ENCODE measurements around the gene C12orf56.
"Not testable (repeated sequence)": the region's sequence is repeated elsewhere in the genome, so short reads cannot be mapped to it uniquely, and the experiment has no call there.

The C12orf56 gene

DNA sequence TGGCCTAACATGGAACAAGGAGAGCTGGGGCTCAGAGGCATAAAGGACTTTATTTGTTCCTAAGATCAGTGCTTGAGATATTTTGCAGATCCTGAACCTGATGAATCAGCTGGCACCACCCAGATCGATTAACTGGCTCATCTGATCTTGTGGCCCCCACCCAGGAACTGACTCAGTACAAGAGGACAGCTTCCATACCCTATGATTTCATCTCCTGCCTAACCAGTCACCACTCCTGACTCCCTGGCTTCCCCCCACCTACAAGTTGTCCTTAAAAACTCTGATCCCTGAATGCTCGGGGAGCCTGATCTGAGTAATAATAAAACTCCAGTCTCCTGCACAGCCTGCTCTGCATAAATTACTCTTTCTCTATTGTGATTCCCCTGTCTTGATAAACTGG, 5.1 kb downstream of the C12orf56 start:
- DNase-seq = peak in 1 of 2 experiments; percentile 40

DNA sequence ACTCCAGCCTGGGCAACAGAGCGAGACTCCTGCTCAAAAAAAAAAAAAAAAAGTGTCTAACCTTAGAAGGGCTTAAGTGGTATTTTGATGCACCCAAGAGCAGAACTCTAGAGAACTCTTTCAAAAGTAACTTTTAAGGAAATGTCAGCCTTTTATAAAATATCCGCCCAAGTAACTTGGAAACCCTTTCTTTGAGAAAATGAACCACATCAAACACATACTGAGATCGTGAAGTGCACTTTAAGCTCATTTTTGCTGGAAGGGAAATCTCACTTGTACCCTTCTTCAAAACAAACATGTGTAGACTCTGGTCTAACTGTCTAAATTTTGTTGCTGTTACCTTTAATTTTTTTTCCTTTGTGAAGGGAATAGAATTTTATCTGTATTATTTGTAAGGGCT, 5.5 kb downstream of the C12orf56 start:
- no peak for DNase-seq

DNA sequence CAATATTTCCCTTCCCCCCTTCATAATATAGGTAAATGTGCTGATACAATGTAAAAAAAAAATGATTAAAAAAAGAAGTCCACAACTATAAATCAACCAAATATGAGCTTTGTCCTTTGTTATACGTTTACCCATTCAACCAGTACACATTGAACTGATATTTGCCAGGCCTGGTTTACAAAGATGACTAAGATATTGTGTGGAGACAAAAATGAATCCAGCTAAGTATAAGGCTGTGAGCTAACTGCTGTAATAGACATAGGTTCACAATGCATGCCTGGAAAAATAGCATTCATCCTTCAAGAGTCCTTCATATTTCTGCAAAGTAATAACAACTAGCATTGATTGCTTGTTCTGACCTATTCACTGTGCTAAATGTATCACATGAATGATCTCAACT, 6.9 kb downstream of the C12orf56 start:
- no peak for DNase-seq

DNA sequence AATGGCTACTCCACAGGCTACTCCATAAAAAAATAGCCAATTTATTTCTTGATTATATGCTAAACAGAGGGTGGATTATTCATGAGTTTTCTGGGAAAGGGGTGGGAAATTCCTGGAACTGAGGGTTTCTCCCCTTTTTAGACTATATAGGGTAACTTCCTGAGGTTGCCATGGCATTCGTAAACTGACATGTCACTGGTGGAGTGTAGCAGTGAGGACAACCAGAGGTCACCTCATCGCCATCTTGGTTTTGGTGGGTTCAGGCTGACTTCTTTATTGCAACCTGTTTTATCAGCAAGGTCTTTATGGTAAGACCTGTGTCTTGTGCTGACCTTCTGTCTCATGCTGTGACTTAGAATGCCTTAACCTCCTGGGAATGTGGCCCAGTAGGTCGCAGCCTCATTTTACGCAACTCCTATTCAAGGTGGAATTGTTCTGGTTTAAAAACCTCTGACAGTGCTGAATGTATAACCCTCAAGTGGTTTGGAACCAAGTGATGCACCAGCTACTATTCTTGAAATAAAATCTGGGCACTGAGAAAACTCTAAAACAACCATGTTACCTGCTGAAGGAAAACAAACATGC, 27.7 kb downstream of the C12orf56 start:
- no peak for DNase-seq

DNA sequence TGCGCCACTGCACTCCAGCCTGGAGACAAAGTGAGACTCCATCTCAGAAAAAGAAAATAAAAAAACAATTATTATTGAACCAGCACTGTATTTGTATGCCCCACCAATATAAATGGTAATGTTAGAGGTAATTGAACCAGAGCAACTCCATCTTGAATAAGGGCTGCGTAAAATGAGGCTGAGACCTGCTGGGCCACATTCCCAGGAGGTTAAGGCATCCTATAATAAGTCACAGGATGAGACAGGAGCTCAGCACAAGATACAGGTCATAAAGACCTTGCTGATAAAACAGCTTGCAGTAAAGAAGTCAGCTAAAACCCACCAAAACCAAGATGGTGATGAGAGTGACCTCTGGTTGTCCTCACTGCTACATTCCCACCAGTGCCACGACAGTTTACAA, 29.4 kb downstream of the C12orf56 start:
- DNase-seq = not testable (repeated sequence)

DNA sequence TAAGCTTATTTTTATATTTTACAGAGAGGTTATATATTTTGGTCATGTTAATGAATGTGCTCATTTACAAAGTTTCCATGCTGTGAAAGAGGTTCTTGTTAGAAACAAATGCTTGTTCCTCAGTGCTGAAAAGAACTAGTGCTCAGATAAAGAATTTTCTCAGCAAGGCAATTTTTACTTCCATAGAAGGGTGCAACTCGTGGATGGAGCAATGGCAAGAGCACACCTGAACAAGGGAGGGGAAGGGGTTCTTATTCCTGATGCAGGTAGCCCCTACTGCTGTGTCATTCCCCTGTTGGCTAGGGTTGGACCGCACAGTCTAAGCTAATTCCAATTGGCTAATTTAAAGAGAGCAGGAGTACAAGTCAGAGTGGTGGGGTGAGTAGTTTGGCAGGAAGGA, 34.3 kb downstream of the C12orf56 start:
- not testable (repeated sequence) for DNase-seq

DNA sequence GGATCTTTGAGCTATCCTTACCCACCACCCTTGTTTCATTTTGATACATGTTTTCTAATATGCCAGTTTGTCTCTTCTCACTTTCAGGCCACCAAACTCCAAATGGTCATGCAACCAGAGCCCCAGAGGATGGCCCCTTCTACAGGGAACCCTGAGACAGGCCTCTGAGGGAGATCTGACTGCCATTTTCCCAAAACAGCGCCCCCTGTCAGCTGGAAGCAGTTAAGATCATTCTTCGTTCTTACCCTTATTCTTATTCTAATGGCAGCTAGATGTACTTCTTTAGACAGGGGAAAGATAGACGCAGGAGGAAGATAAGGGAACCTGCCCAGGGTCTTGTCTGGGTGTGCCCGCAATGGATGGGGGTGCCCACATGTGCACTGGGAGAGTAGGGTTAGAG, 38.4 kb downstream of the C12orf56 start:
- DNase-seq = no peak

DNA sequence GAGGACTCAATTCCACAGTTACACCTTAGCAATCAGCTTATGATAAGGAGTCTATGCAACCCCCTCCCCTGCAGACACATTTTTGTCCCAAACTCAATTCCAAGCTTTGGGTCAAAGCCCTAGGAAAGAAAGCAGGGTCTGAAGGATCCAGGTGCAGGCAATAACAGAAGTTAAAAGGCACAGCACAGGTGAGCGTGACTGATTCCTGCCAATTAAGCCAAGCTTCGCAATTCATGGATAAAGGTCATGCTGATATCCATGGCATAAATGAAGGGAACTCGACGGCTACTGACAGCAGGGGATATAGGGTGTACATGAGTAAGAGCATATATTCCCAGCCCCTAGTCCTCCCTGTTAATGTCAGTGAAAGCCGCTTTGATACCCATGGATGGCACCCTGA, 39.3 kb downstream of the C12orf56 start:
- no peak for DNase-seq

DNA sequence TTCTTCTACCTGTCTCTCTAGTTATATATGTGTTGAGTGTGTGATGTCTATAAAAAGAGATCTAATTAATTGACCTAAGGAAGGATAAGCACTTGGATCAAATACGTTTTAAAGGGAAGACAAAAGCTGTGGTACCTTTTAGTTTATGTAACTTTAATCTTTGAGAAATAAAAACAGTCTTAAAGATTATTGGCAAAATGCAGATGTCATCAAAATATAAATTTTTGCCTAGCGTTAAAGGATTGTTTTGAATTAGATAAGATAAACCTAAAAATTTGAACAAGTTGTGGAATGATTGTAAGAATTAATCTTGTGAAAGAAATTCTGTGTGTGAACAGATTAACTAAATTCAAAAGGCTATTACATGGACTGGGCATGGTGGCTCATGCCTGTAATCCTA, 42.9 kb downstream of the C12orf56 start:
- DNase-seq = no peak

DNA sequence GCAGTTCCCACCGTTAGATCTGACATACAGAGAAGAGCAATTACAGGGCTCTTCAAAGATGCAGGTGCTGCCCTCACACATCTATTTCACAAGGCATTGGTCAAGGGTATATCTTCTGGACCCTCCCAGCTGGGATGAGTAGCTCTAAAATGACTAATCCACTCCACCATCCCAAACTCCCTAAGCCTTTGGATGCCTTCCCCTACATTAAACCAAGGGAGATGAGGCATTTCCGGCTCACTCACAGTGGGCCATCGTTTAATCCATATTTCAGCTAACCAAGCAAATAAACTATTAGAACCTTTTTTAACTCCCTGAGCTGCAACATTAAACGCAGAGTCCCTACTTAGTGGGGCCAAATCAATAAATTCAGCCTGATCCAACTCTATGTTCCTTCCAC, 45.9 kb downstream of the C12orf56 start:
- not testable (repeated sequence) for DNase-seq

DNA sequence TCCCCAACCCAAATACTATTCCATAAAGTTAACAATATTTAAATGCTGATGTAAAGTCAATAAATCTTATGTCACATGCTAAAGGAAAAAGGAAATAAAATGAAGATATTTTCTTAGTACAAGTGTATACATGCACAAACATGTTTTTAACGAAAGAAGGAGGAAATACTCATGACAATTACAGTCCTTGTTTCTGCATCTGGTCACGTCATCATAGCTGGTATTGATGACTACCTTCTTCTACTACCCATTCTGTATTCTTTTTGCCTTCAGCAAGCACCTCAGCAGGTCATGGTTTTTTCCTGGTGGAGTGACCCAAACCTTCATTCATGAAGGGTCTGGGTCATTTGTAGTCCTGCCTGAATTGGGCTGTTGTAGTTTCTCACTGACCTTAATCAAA, 50.0 kb downstream of the C12orf56 start:
- DNase-seq = not testable (repeated sequence)

DNA sequence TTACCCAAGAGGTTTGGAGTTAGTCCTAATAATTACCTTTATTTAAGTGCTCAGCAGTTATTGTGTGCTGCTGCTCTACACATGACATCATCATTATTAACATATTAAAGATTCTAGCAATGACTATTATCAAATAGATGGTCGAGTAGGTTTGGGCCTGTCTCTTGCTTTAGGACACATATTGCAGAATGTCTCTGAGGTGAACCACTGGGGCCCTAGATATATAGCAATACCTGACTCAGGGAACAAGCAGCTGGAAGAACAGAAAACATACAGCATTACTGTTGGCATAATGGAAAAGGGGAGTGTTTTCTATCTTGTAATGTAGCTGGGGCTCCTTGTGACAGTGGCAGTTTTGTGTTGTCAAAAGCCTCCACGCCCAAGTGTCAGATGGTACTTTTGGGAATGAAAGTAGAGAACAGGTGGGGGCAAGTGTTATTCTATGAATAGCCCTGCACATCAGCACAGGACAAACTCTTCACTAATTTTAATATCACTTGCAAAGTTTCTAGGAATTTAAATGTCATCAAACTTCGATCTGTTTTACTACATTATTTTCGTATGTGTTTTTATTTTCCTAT, 54.6 kb downstream of the C12orf56 start:
- no peak for DNase-seq

DNA sequence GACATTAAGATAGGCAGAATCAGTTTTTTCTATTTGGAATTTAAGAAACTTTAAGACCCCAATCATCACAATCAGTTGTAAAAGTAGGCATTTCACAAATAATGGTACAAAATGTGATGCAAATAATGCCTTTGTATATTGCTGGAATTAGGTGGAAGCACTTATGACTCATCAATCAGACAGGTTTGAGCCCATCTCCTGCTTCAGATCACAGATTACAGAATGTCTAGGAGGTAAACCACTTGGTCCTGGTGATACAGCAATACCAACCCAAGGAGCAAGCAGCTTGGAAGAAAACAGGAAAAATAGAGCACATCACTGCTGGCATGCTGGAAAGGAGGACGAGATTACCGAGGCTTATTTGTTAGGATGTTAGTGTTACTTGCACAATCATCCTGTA, 57.6 kb downstream of the C12orf56 start:
- DNase-seq = no peak

DNA sequence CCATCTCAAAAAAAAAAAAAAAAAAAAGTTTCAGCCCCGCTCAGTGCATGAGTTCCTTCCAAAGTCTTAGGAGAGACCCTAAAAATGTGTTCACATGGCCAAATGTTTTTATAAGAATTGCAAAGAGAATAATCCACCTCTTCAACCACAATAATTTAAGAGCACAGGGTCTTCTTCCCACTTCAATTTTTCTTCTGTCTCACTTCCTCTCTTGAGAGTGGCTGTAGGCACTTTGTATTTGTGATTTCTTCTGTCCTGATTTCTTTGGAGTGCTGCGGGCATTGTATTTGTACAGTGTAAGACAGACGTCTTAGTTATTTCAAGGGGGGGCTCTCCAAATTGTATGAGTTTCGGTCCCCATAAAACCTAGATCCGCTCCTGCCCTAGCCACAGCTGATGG, 58.3 kb downstream of the C12orf56 start:
- no peak for DNase-seq

DNA sequence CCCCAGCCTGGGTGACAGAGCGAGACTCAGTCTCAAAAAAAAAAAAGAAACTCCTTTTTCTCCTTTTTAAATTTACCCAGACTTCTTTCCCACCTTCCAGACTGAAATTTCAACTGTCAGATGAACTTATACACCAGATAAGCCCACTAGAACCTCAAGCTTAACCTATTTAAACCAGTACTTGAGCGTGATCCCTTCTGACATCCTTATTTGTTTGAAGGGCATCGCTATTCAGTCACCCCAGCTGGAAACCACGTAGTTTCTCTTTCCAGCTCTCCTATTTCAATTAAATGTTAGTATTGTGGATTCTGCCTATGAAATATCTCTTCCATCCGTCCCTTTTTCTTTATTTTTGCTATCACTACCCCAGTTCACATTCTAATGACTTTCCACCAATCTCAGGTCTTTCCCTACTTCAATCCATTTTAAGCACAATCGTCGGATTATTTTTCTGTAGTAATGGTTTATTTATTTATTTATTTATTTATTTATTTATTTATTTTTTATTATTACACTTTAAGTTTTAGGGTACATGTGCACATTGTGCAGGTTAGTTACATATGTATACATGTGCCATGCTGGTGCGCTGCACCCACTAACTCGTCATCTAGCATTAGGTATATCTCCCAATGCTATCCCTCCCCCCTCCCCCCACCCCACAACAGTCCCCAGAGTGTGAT, 61.4 kb downstream of the C12orf56 start:
- DNase-seq = not testable (repeated sequence)

DNA sequence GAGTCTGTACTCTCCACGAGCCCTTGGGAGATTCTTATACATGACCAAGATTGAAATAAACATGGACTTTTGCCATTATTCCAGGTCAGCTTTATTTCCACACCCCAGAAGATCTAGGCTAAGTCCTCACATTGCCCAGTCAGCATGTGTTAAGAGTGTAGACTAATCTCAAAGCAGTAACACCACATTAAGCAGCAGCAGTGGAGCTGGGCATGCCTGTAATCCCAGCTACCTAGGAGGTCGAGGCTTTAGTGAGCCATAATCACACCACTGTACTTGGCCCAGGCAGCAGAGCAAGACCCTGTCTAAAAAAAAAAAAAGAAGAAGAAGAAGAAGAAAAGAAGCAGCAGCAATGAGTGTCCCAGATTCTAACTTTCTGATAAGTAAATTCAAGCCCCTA, 65.5 kb downstream of the C12orf56 start:
- DNase-seq = no peak

DNA sequence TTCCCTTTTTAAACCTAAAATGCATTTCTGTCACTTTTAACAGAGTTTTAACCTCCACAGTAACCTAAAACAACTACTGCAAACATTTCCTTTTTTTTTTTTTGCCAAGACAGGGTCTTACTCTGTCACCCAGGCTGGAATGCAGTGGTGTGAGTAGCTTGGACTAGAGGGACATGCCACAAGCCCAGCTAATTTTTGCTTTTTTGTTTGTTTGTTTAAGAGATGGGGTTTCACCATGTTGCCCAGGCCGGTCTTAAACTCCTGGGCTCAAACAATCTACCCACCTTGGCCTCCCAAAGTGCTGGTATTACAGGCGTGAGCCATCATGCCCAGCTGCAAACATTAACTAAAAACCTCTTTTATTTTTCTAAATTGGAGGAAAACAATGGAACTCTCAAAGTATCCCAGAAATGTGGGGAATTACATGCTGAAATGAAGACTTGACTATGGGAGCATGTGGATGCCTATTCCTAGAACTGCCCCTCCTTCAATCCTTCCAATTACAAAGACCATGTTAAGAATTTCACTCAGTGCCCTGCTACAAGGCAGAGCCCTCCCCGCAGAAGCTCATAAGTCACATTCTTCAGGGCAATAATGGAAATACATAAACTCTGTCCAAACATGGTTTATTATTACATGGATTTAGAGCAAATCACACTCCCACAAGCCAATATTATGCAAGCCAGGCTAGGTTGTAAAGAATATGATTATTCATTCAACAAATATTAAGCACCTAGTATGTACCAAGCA, 66.9 kb downstream of the C12orf56 start:
- no peak for DNase-seq

DNA sequence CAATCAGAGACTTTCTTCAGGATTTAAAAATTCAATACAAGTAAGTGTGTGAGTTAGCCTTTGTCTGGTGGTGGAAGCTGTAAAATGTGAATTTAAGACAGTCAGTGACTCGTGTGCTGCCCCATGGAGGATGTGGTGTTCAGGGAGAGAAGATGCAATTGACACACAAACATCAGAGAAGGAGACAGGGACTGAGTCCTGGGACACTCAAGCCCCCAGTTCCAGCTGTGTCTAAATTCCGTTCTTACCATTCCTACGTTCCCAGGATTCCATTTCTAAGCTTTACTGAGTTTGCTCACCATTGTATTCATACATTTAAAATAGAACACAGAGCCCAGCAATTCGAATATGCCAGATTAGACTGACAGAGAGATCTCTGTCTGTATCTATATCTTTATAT, 67.6 kb downstream of the C12orf56 start:
- DNase-seq = no peak

DNA sequence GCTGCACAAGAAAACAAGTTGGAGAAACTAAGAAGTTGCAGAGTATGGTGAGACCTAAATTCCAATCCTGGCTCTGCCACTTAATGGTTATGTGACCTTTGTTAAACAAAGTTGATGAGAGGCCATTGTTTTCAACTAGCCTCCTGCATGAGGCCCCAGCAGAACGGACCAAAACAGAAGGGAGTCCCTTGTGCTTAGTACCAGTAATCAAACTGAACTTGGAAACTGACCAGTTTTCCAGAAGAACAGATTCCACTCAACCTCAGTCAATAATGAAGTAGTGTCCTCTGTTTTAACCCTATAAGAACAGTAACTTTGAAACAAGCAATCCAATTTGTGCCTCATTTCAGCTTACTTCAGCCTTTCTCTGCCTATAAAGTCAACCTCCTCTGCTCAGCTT, 69.9 kb downstream of the C12orf56 start:
- DNase-seq = no peak

DNA sequence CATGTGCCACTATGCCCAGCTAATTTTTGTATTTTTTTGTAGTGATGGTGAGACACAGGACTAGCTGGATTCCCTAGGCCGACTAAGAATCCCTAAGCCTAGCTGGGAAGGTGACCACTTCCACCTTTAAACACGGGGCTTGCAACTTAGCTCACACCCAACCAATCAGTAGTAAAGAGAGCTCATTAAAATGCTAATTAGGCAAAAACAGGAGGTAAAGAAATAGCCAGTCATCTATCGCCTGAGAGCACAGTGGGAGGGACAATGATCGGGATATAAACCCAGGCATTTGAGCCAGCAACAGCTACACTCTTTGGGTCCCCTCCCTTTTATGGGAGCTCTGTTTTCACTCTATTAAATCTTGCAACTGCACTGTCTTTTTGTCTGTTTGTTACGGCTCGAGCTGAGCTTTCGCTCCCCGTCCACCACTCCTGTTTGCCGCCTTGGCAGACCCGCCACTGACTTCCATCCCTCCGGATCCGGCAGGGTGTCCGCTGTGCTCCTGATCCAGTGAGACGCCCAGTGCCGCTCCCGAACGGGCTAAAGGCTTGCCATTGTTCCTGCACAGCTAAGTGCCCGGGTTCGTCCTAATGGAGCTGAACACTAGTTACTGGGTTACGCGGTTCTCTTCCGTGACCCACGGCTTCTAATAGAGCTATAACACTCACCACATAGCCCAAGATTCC, 70.9 kb downstream of the C12orf56 start:
- DNase-seq = not testable (repeated sequence)

DNA sequence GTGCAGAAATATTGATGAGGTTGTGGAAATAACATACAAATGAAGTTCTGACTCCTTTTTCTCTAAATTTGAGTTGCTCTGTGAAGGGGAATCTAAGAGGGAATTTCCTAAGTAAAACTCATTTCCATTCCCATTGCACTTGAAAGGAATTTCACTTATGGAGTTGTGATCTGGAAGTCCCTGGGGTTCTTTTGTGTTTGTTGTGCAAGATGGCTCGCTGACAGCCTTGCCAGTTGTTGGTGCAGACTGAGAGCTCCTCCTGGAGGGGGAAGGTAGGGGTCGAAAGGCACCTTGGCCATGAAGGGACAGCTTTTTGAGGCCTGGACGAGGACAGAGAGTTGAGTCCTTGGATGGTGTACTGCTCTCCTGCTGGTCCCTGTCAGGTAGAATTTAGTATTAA, 72.0 kb downstream of the C12orf56 start:
- no peak for DNase-seq

DNA sequence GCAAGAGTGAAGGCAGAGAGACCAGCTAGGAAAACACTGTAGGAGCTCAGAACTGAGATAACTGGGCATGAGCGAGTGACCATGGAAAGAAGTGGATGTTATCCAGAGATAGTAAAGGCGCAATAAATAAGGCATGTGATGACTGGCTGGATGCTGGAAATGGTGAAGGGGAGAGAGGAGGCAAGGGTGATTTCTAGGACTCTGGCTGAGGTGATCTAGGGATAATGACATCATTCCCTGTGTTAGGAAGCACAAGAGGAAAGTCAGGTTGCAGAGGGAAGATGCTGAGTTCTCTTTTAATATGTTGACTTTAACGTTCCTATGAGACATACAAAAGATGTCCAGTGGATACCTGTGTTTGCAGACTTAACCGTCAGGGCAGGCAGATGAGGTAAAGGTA, 78.7 kb downstream of the C12orf56 start:
- no peak for DNase-seq

DNA sequence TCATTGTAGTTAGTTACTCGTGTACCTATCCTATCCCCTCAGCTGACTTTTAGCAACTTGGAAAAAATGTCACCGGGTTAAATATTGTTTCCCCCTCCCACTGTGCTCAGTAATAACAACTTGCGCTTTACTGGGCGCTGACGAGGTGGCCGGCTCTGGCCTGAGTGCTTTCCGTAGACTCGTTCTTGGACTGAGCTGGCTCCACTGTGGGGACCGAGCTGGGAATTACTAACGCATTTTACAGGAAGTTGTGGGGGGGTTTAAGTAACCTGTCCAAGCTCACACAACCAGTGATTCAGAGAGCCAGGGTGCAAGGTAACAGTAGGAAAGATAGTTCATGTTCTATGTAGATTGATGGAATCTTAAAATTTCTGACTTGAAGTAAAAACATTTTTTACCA, 86.0 kb downstream of the C12orf56 start:
- DNase-seq = no peak

All from stimulated activated CD4-positive, alpha-beta T cell treated with anti-CD3 and anti-CD28 coated beads, Interleukin-4, amount 100 ng/mL, for 4 hours (primary cell).